NCI-H187 treated with DMSO at 0.1 percent for 48 hours (cell line): Measurements from ENCODE around the gene CDC42BPB.

Experiments used
- DNase-seq: peaks from one replicate; lab custom pipeline; 2025; lab: John Stamatoyannopoulos, UW

CDC42BPB gene

GRCh38 chr14:103094406-103095209, 37.3 kb upstream of the CDC42BPB start, which contains the start of gene EXOC3L4:
Gene EXOC3L4, plus strand, starts transcription at chr14:103094725. Its CDS starts 5,495 bp downstream, at chr14:103100220.
- DNase-seq: no peak

- no peak for DNase-seq
Observed at GRCh38 chr14:103093856-103094405, 36.6 kb upstream of the CDC42BPB start.

GRCh38 chr14:103091883-103092222, 34.5 kb upstream of the CDC42BPB start:
- DNase-seq: no peak

GRCh38 chr14:103091041-103091882, 33.9 kb upstream of the CDC42BPB start:
- no peak for DNase-seq

- DNase-seq: no peak
Observed at GRCh38 chr14:103090481-103091020, 33.2 kb upstream of the CDC42BPB start.

- no peak for DNase-seq
Observed at GRCh38 chr14:103089386-103090335, 32.3 kb upstream of the CDC42BPB start.

GRCh38 chr14:103088921-103089320, 31.6 kb upstream of the CDC42BPB start:
- DNase-seq: no peak

- DNase-seq: no peak
Observed at GRCh38 chr14:103087343-103087835, 30.0 kb upstream of the CDC42BPB start.

GRCh38 chr14:103086771-103087342, 29.5 kb upstream of the CDC42BPB start:
- no peak for DNase-seq

- no peak for DNase-seq
Observed at GRCh38 chr14:103085106-103086091, 28.1 kb upstream of the CDC42BPB start.

GRCh38 chr14:103084021-103084919, 26.9 kb upstream of the CDC42BPB start, which contains the start of gene LBHD2:
Gene LBHD2, plus strand, starts transcription at chr14:103084210. Its CDS starts 1,803 bp downstream, at chr14:103086013.
- DNase-seq: no peak

- DNase-seq: no peak
Observed at GRCh38 chr14:103081951-103082350, 24.6 kb upstream of the CDC42BPB start.

GRCh38 chr14:103078860-103079587, 21.7 kb upstream of the CDC42BPB start:
- DNase-seq: no peak

GRCh38 chr14:103078420-103078749, 21.0 kb upstream of the CDC42BPB start:
- peak; percentile 9 for DNase-seq

GRCh38 chr14:103074729-103075367, 17.5 kb upstream of the CDC42BPB start:
- DNase-seq: no peak

GRCh38 chr14:103073876-103074728, 16.8 kb upstream of the CDC42BPB start:
- DNase-seq: no peak
